IMR-90 (cell line): ENCODE measurements around the gene IL1R2. TPM values are rescaled to one million over a fixed set of nuclear protein-coding genes. Genes with fewer than 3 reads are reported as not detected.

Experiments used
- ATAC-seq: fragments of 200-7000 bp; cut with Tn5 transposase; 2 replicates; pipeline ENCODE4 v1.9.1; 2020; ENCODE audit warnings: low read depth, mild to moderate bottlenecking, moderate library complexity
- BruUV-seq: library from RNA; stranded (reverse); fragments of 400-500 nt; replicated peaks from 2 replicates; lab custom pipeline; 2021; lab: Mats Ljungman, UMichigan
- CTCF ChIA-PET: fragments of 300-600 bp; formaldehyde crosslinking; extraction: SDS; loops from one replicate; lab custom pipeline; 2021; ENCODE audit warnings: antibody characterized with exemption; lab: Yijun Ruan, JAX
- POLR2A ChIA-PET: fragments of 300-600 bp; sonication (Branson Sonifier 250); formaldehyde crosslinking; loops from one replicate; lab custom pipeline; 2022; ENCODE audit warnings: antibody characterized with exemption; ENCODE audit not compliant: unreplicated experiment; lab: Charles Lee
- DNase-seq: peaks from one replicate; pipeline ENCODE4 v3.0.0; 2013
- H2AFZ ChIP-seq: replicated peaks from 2 replicates; pipeline ENCODE3; 2013; ENCODE audit warnings: low read length, mild to moderate bottlenecking; ENCODE audit not compliant: poor library complexity
- H2AK5ac ChIP-seq: 2 replicates; pipeline ENCODE4 v1.6.1; 2013; ENCODE audit warnings: low read depth, low read length, inconsistent platforms
- H2AK9ac ChIP-seq: replicated peaks from 2 replicates; pipeline ENCODE3; 2013; ENCODE audit warnings: mild to moderate bottlenecking, low read depth, low read length, moderate library complexity; ENCODE audit not compliant: poor library complexity
- H2BK120ac ChIP-seq: 2 replicates; pipeline ENCODE4 v1.6.1; 2013; ENCODE audit warnings: low read depth, low read length, inconsistent platforms
- H2BK15ac ChIP-seq: 3 replicates; pipeline ENCODE4 v1.6.1; 2013; ENCODE audit warnings: low read depth, low read length, inconsistent platforms
- H2BK20ac ChIP-seq: 2 replicates; pipeline ENCODE4 v1.6.1; 2013; ENCODE audit warnings: low read depth, mild to moderate bottlenecking, inconsistent platforms, low read length, moderate library complexity
- H2BK5ac ChIP-seq: 2 replicates; pipeline ENCODE4 v1.6.1; 2013; ENCODE audit warnings: mild to moderate bottlenecking, low read depth, low read length, inconsistent platforms; ENCODE audit not compliant: poor library complexity, severe bottlenecking
- H3K14ac ChIP-seq: replicated peaks from 2 replicates; pipeline ENCODE4 v1.6.1; 2013; ENCODE audit warnings: low read depth, low read length, inconsistent platforms
- H3K18ac ChIP-seq: 2 replicates; pipeline ENCODE4 v1.6.1; 2013; ENCODE audit warnings: low read depth, low read length, control low read depth
- H3K23ac ChIP-seq: 2 replicates; pipeline ENCODE4 v1.6.1; 2013; ENCODE audit warnings: low read depth, low read length, inconsistent platforms
- H3K27ac ChIP-seq: 2 replicates; pipeline ENCODE4 v1.5.1; 2013; ENCODE audit warnings: mild to moderate bottlenecking, control low read depth, low read length; ENCODE audit not compliant: insufficient read depth
- H3K27me3 ChIP-seq: 2 replicates; pipeline ENCODE4 v1.6.1; 2013; ENCODE audit warnings: low read length; ENCODE audit not compliant: control insufficient read depth, insufficient read depth
- H3K36me3 ChIP-seq: 2 replicates; pipeline ENCODE4 v1.6.1; 2013; ENCODE audit warnings: low read length, mixed read lengths; ENCODE audit not compliant: control insufficient read depth, insufficient read depth
- H3K4ac ChIP-seq: 2 replicates; pipeline ENCODE4 v1.6.1; 2013; ENCODE audit warnings: low read depth, low read length, inconsistent platforms
- H3K4me1 ChIP-seq: 2 replicates; pipeline ENCODE4 v1.6.1; 2013; ENCODE audit warnings: low read length, mixed read lengths; ENCODE audit not compliant: control insufficient read depth, insufficient read depth
- H3K4me2 ChIP-seq: 2 replicates; pipeline ENCODE4 v1.6.1; 2013; ENCODE audit warnings: low read depth, mild to moderate bottlenecking, control low read depth, low read length, moderate library complexity
- H3K4me3 ChIP-seq: 2 replicates; pipeline ENCODE4 v1.5.1; 2013; ENCODE audit warnings: low read depth, mild to moderate bottlenecking, control low read depth, low read length, moderate library complexity; ENCODE audit not compliant: insufficient read depth
- H3K56ac ChIP-seq: 2 replicates; pipeline ENCODE4 v1.6.1; 2013; ENCODE audit warnings: low read length, inconsistent platforms; ENCODE audit not compliant: insufficient read depth; ENCODE audit errors: extremely low read depth
- H3K79me1 ChIP-seq, 2 experiments: 2 replicates each; pipeline ENCODE4 v1.6.1; 2013; ENCODE audit warnings: low read length in 2 of 2, inconsistent platforms in 1 of 2, low read depth in 1 of 2
- H3K9ac ChIP-seq: 2 replicates; pipeline ENCODE4 v1.6.1; 2013; ENCODE audit warnings: low read depth, low read length, control low read depth
- H3K9me1 ChIP-seq: 2 replicates; pipeline ENCODE4 v1.6.1; 2013; ENCODE audit warnings: low read length, inconsistent platforms; ENCODE audit not compliant: insufficient read depth
- H3K9me3 ChIP-seq: 2 replicates; pipeline ENCODE4 v1.6.1; 2013; ENCODE audit warnings: low read length; ENCODE audit not compliant: control insufficient read depth, insufficient read depth
- H4K20me1 ChIP-seq: 2 replicates; pipeline ENCODE4 v1.6.1; 2013; ENCODE audit warnings: low read length, inconsistent platforms; ENCODE audit not compliant: insufficient read depth
- H4K5ac ChIP-seq: 2 replicates; pipeline ENCODE4 v1.6.1; 2013; ENCODE audit warnings: mild to moderate bottlenecking, low read depth, low read length, control low read depth
- H4K8ac ChIP-seq, 2 experiments: 2 replicates each; pipeline ENCODE4 v1.6.1; 2013; ENCODE audit warnings: low read depth in 2 of 2, low read length in 2 of 2, control low read depth in 1 of 2, inconsistent platforms in 1 of 2
- H4K91ac ChIP-seq: 2 replicates; pipeline ENCODE4 v1.6.1; 2013; ENCODE audit warnings: low read depth, low read length, inconsistent platforms; ENCODE audit not compliant: insufficient read depth
- BHLHE40 ChIP-seq: fragments of 150-350 bp; IDR thresholded peaks from 2 replicates; pipeline ENCODE4 v1.6.1; 2016; ENCODE audit warnings: mild to moderate bottlenecking, low read depth, low read length
- CHD1 ChIP-seq: IDR thresholded peaks from 2 replicates; pipeline ENCODE4 v1.6.1; 2012; ENCODE audit warnings: low read depth, low read length, improper control_type of control experiment
- FOS ChIP-seq: fragments of 150-350 bp; IDR thresholded peaks from 2 replicates; pipeline ENCODE4 v1.6.1; 2016; ENCODE audit warnings: low read depth, low read length
- MXI1 ChIP-seq: IDR thresholded peaks from 2 replicates; pipeline ENCODE4 v1.6.1; 2012; ENCODE audit warnings: low read depth, mild to moderate bottlenecking, low read length, moderate library complexity, borderline replicate concordance
- WGBS, 2 experiments: methylation state at CpG; one replicate each; pipeline versions ENCODE4 v1.1.5 to v1.1.7; 2013; ENCODE audit warnings: missing lambda C conversion rate in 2 of 2; ENCODE audit not compliant: insufficient read length in 1 of 2; ENCODE audit errors: extremely low coverage in 2 of 2; 5-methylcytosine and 5-hydroxymethylcytosine counted together
- dilution Hi-C: fragments of 300-500 bp; cut with HindIII; formaldehyde crosslinking; loops from one replicate; pipeline ENCODE4 v1.14.3; 2018; ENCODE audit warnings: low sequenced_read_pairs; ENCODE audit not compliant: unreplicated experiment
- in situ Hi-C: fragments of 300-500 bp; cut with MboI; formaldehyde crosslinking; loops from 3 replicates; pipeline ENCODE4 v1.14.3; 2019; ENCODE audit warnings: low sequenced_read_pairs, inconsistent platforms, mixed read lengths
- intact Hi-C: fragments of 100-400 bp; cut with micrococcal nuclease; formaldehyde crosslinking; loops from 2 replicates; pipeline ENCODE4 v1.10.0; 2022
- polyA plus RNA-seq, 3 experiments: library from polyadenylated mRNA; depleted of rRNA; stranded (reverse); fragments of >200 nt; gene quantifications; 2 replicates each; pipeline ENCODE4 v1.2.3, GENCODE V29; 2012; ENCODE audit warnings: low replicate concordance in 1 of 3
- total RNA-seq: library from RNA; depleted of rRNA; stranded (reverse); fragments of >200 nt; gene quantifications from 2 replicates; pipeline ENCODE4 v1.2.3, GENCODE V29; 2012

Gene IL1R2
- total and polyA plus RNA-seq, 2 of the 4 experiments (the other 2 are of a cell fraction), result not detected

GRCh38 chr2:101984656-101985055, 7.1 kb upstream of the IL1R2 start:
- no peak overlapping the region for H2BK120ac ChIP-seq
- CTCF ChIA-PET, result no interaction called here
- no peak for DNase-seq

More at GRCh38 chr2:101984656-101985055, 7.1 kb upstream of the IL1R2 start:
- in situ Hi-C loops, result no loop called here
- dilution Hi-C loops, result no loop called here
- peaks cover 22% of the 10 kb centered on the region for H3K27me3 ChIP-seq
- H4K8ac ChIP-seq, result no peak overlapping the region
- H3K56ac ChIP-seq, result no peak overlapping the region
- no peak overlapping the region for H3K4ac ChIP-seq
- WGBS, 2 experiments, result 63% methylated on average over 8 of the region's 9 CpGs; no CpG with 5 or more reads in 1 of the 2 experiments
- no peak for ATAC-seq
- H3K79me1 ChIP-seq, result no peaks in the 10 kb centered on the region
- intact Hi-C loops, result loop anchor here (2.0 kb wide), 1 partner anchor 100 kb away; no protein-coding TSS in a partner anchor
- no peaks in the 10 kb centered on the region for H4K20me1 ChIP-seq
- no peak overlapping the region for H3K18ac ChIP-seq
- no peak overlapping the region for H4K91ac ChIP-seq
- POLR2A ChIA-PET, result no interaction called here
- no peaks in the 10 kb centered on the region for H3K9me3 ChIP-seq
- no peaks in the 10 kb centered on the region for H3K9me1 ChIP-seq
- BruUV-seq, result no TSS peak
- no peak overlapping the region for H2BK20ac ChIP-seq
- H3K4me3 ChIP-seq, result no peak overlapping the region
- H3K36me3 ChIP-seq, result no peaks in the 10 kb centered on the region
- no peak overlapping the region for H2BK5ac ChIP-seq
- no peak overlapping the region for H3K9ac ChIP-seq
- H2AFZ ChIP-seq, result no peak overlapping the region
- H4K5ac ChIP-seq, result no peak overlapping the region
- H3K4me1 ChIP-seq, result no peaks in the 10 kb centered on the region
- H3K14ac ChIP-seq, result no peak overlapping the region
- TF ChIP-seq CHD1 (no peak), MXI1 (no peak), BHLHE40 (no peak), FOS (no peak)
- H3K23ac ChIP-seq, result no peak overlapping the region
- H2BK15ac ChIP-seq, result no peak overlapping the region
- no peak overlapping the region for H3K4me2 ChIP-seq
- no peak overlapping the region for H3K27ac ChIP-seq
- H2AK9ac ChIP-seq, result no peak overlapping the region
- H2AK5ac ChIP-seq, result no peak overlapping the region
